ENCODE results near the gene HGD. TPM values are rescaled to one million over a fixed set of nuclear protein-coding genes. Genes with fewer than 3 reads are reported as not detected.

HGD gene
- total and polyA plus RNA-seq, 2 of the 13 experiments (the other 11 are each of a cell fraction or from before 2014, with no cell fraction given) = 265 to 398 TPM

GRCh38 chr3:120693439-120694171 lies 11.6 kb upstream of the HGD start (continued):
- TF ChIP-seq ZNF646 (CRISPR knock-in tag; IDR thresholded peaks at IDR 0.05) = no peak
- no peak for TF ChIP-seq ZNF451 (CRISPR knock-in tag; IDR thresholded peaks at IDR 0.05)
- no peak for TF ChIP-seq FOXO4 (CRISPR knock-in tag; conservative IDR thresholded peaks at IDR 0.05)
- no peak for TF ChIP-seq MIER2 (CRISPR knock-in tag; IDR thresholded peaks at IDR 0.05)
- no peak for TF ChIP-seq SP2 (CRISPR knock-in tag; IDR thresholded peaks at IDR 0.05)
- TF ChIP-seq HDAC2 (CRISPR knock-in tag; IDR thresholded peaks at IDR 0.05) = 0 out of 2 replicates have a peak, but pooled peaks have one; percentile 16
- TF ChIP-seq ZNF337 (CRISPR knock-in tag; IDR thresholded peaks at IDR 0.05; ENCODE audit: borderline replicate concordance, low read depth) = no peak
- no peak for TF ChIP-seq HHEX (CRISPR knock-in tag; IDR thresholded peaks at IDR 0.05)
- no peak for TF ChIP-seq ZNF281 (CRISPR knock-in tag; IDR thresholded peaks at IDR 0.05; ENCODE audit: borderline replicate concordance)
- TF ChIP-seq PAX8 (CRISPR knock-in tag; IDR thresholded peaks at IDR 0.05; ENCODE audit: borderline replicate concordance) = no peak
- TF ChIP-seq AHR (CRISPR knock-in tag; IDR thresholded peaks at IDR 0.05) = no peak
- 0 out of 2 replicates have a peak, but pooled peaks have one; percentile 23 for TF ChIP-seq RXRB (CRISPR knock-in tag; IDR thresholded peaks at IDR 0.05; ENCODE audit: borderline replicate concordance)
- TF ChIP-seq SOX5 (CRISPR knock-in tag; IDR thresholded peaks at IDR 0.05; ENCODE audit: borderline replicate concordance) = peak; percentile 94
- TF ChIP-seq RAD21 (CRISPR knock-in tag; IDR thresholded peaks at IDR 0.05) = no peak
- TF ChIP-seq GTF3A (CRISPR knock-in tag; conservative IDR thresholded peaks at IDR 0.05) = no peak
- peak; percentile 64; the same call in 1 of the 2 replicates for TF ChIP-seq ELF3 (CRISPR knock-in tag; IDR thresholded peaks at IDR 0.05)

Data from HepG2 (cell line).